ENCODE data around the gene SNCG. TPM values are rescaled to one million over a fixed set of nuclear protein-coding genes. Genes with fewer than 3 reads are reported as not detected.
A peak's percentile ranks its signal among the peaks of the same experiment; 100 is the strongest.

Gene SNCG
- total and polyA plus RNA-seq, 2 of the 8 experiments (the other 6 are each of a cell fraction or from before 2014, with no cell fraction given) = 4.4 to 12.2 TPM

DNA sequence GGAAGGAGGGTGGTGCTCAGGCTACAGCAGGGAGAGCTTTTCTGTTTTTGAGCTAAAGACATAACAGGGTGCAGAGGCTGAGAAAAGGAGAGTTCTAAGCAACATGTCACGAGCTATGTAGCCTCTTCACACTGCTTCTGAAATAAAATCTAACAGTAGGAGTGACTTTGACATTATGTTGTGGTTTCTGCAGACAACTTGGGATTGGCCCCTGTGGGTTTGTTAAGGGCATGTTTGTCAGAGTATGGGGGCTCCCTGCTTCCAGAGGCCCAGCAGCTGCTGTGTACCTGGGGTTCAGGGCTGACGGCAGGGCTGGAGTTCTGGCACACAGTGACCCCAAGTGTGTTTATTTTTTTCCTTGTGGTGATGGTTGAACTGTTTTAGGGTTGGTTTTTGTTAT, 25.7 kb upstream of the SNCG start:
- 91% methylated on average over 2 of the region's 2 CpGs; no CpG with 5 or more reads in 1 of the 2 experiments for WGBS, 2 experiments (ENCODE audit: extremely low coverage in 1 of 2, insufficient coverage in 1 of 2, insufficient read length in 1 of 2, insufficient replicate concordance in 2 of 2, low coverage in 1 of 2, low lambda C conversion rate in 2 of 2, missing lambda C conversion rate in 1 of 2)
- POLR2A ChIA-PET (ENCODE audit: partially characterized antibody) = interaction anchor here (1.3 kb wide), 1 partner anchor 36 kb away, joined by 5 read pairs; the partner anchor contains the start of gene ADIRF

More for the DNA sequence above, 25.7 kb upstream of the SNCG start:
- Histone ChIP-seq H2AK5ac (ENCODE audit: low read depth, low read length) (no peak overlapping the region), H3K4me2 (ENCODE audit: insufficient read depth in 1 of 2, low read depth in 2 of 2, low read length in 2 of 2) (no peak overlapping the region), H2BK15ac (ENCODE audit: low read length) (no peak overlapping the region), H3K56ac (replicated peaks; ENCODE audit: insufficient read length, low read depth, low read length) (no peak overlapping the region), H2BK20ac (ENCODE audit: low read length) (no peak overlapping the region), H4K8ac (ENCODE audit: extremely low read depth, insufficient read depth, low read length) (no peak overlapping the region), H3K18ac (ENCODE audit: extremely low read depth, low read length) (no peak overlapping the region), H2BK12ac (ENCODE audit: low read depth, low read length) (no peak overlapping the region), H3K23me2 (ENCODE audit: low read depth, low read length) (no peaks in the 10 kb centered on the region), H3K4me3 (ENCODE audit: extremely low read depth in 1 of 4, insufficient read depth in 2 of 4, low read depth in 3 of 4, low read length in 4 of 4) (no peak overlapping the region), H3K36me3 (ENCODE audit: control insufficient read depth in 2 of 4, insufficient read depth in 4 of 4, low read length in 3 of 4) (peaks cover 0 to 34% (median 14%) of the 10 kb centered on the region in 4 experiments; a peak in 6 of 8 replicates), H4K91ac (replicated peaks; ENCODE audit: insufficient read length, low read length) (no peak overlapping the region), H2BK120ac (replicated peaks; ENCODE audit: low read depth, low read length) (no peak overlapping the region), H4K20me1 (replicated peaks in 1 of 2; ENCODE audit: control insufficient read depth in 1 of 2, insufficient read depth in 2 of 2, low read length in 2 of 2) (peaks cover 0 to 1% of the 10 kb centered on the region in 2 experiments), H3K9me3 (ENCODE audit: insufficient read depth in 2 of 2, low read depth in 1 of 2, low read length in 1 of 2) (no peaks in the 10 kb centered on the region), H3K27ac (ENCODE audit: low read depth, low read length) (0 out of 2 replicates have a peak overlapping the region, but pooled peaks have one; percentile 19), H4K5ac (ENCODE audit: insufficient read length, low read depth, low read length) (no peak overlapping the region), H3K79me2 (ENCODE audit: control insufficient read depth in 1 of 2, insufficient read depth in 2 of 2, low read length in 2 of 2) (no peaks in the 10 kb centered on the region), H3K4me1 (replicated peaks in 1 of 4; ENCODE audit: control insufficient read depth in 3 of 4, insufficient read depth in 4 of 4, low read length in 3 of 4) (no peaks in the 10 kb centered on the region), H3K9ac (replicated peaks in 1 of 4; ENCODE audit: extremely low read depth in 1 of 4, low read depth in 3 of 4, low read length in 3 of 4) (no peak overlapping the region), H3K23ac (ENCODE audit: insufficient read length) (no peak overlapping the region), H3K4ac (replicated peaks; ENCODE audit: insufficient read length, low read depth, low read length) (no peak overlapping the region), H3K27me3 (replicated peaks in 1 of 4; ENCODE audit: control insufficient read depth in 3 of 4, extremely low read depth in 1 of 4, insufficient read depth in 3 of 4, low read length in 3 of 4) (no peaks in the 10 kb centered on the region), H2AFZ (ENCODE audit: low read length) (no peak overlapping the region), H3K79me1 (ENCODE audit: low read depth, low read length) (no peaks in the 10 kb centered on the region), H3K14ac (ENCODE audit: insufficient read length) (no peak overlapping the region), H2BK5ac (ENCODE audit: low read depth, low read length) (no peak overlapping the region)
- no peak for DNase-seq (ENCODE audit: low read depth in 1 of 2, low spot score in 2 of 2)
- CTCF ChIA-PET (ENCODE audit: partially characterized antibody) = interaction anchor here (0.8 to 1.0 kb wide), 2 partner anchors 10 to 28 kb away, joined by 3 to 4 read pairs; no protein-coding TSS in a partner anchor
- TF ChIP-seq EGR1 (IDR thresholded peaks at IDR 0.05; ENCODE audit: borderline replicate concordance, low read depth, low read length) = no peak
- TF ChIP-seq RXRA (IDR thresholded peaks at IDR 0.05; ENCODE audit: insufficient read depth, low read depth, low read length) = no peak
- TF ChIP-seq MAFK (IDR thresholded peaks at IDR 0.05; ENCODE audit: low read depth, low read length) = no peak
- TF ChIP-seq RFX5 (IDR thresholded peaks at IDR 0.05; ENCODE audit: borderline replicate concordance, low read depth, low read length) = no peak
- TF ChIP-seq KDM1A (IDR thresholded peaks at IDR 0.05; ENCODE audit: borderline replicate concordance, low read length) = no peak
- no peak for TF ChIP-seq CTBP2 (IDR thresholded peaks at IDR 0.05; ENCODE audit: borderline replicate concordance, insufficient read depth, insufficient read length, low read length)
- TF ChIP-seq SP2 (IDR thresholded peaks at IDR 0.05; ENCODE audit: low read length) = no peak
- no peak for TF ChIP-seq ZNF274 (IDR thresholded peaks at IDR 0.05; ENCODE audit: borderline replicate concordance, extremely low read depth, low read length)
- TF ChIP-seq TEAD4 (IDR thresholded peaks at IDR 0.05; ENCODE audit: low read depth, low read length) = no peak
- no peak for TF ChIP-seq TAF7 (optimal IDR thresholded peaks at IDR 0.05; ENCODE audit: borderline replicate concordance, low read depth, low read length)
- no peak for TF ChIP-seq RAD21 (IDR thresholded peaks at IDR 0.05 in 1 of 2, conservative IDR thresholded peaks at IDR 0.05 in 1 of 2; ENCODE audit: low read depth in 2 of 2, low read length in 2 of 2)
- TF ChIP-seq BRCA1 (IDR thresholded peaks at IDR 0.05; ENCODE audit: low read depth, low read length) = no peak
- no peak for TF ChIP-seq CHD2 (IDR thresholded peaks at IDR 0.05; ENCODE audit: low read length)
- no peak for FAIRE-seq

All from H1 (cell line).